Measurements from ENCODE around the gene SMG5.

- TF ChIP-seq CTCF (IDR thresholded peaks at IDR 0.05), result no peak
- no peak for TF ChIP-seq POLR2A (IDR thresholded peaks at IDR 0.05)
Observed at GRCh38 chr1:156258859-156259258, 23.8 kb downstream of the SMG5 start.

All from thyroid gland (tissue), 4 donors.